CD14-positive monocyte (primary cell): ENCODE results near the gene GMFB. TPM values are rescaled to one million over a fixed set of nuclear protein-coding genes. Genes with fewer than 3 reads are reported as not detected.
A peak's percentile ranks its signal among the peaks of the same experiment; 100 is the strongest.

Experiments
- DNase-seq, 3 donors: peaks; one replicate each; pipeline ENCODE4 v3.0.0-alpha.2; 2011 to 2022
- H2AFZ ChIP-seq: 2 replicates; pipeline ENCODE4 v1.6.0; 2012; ENCODE audit warnings: mild to moderate bottlenecking, low read depth, low read length, inconsistent platforms; ENCODE audit not compliant: insufficient read depth, poor library complexity, severe bottlenecking
- H3K27ac ChIP-seq, 2 donors: 1 replicate in 1 of 2; 2 replicates in 1 of 2; pipeline ENCODE4 v1.5.1; 2012 to 2013; ENCODE audit warnings: low read length in 2 of 2, control low read depth in 1 of 2, inconsistent platforms in 1 of 2, low read depth in 1 of 2, mild to moderate bottlenecking in 1 of 2
- H3K27me3 ChIP-seq, 2 donors: one replicate each; pipeline versions ENCODE4 v1.6.0 to v1.6.1; 2011 to 2013; ENCODE audit warnings: low read length in 2 of 2; ENCODE audit not compliant: control insufficient read depth in 2 of 2, insufficient read depth in 2 of 2
- H3K36me3 ChIP-seq, 2 donors: replicated peaks in 1 of 2; 1 replicate in 1 of 2; 2 replicates in 1 of 2; pipeline versions ENCODE4 v1.5.1 to v1.6.1; 2012 to 2013; ENCODE audit warnings: low read length in 2 of 2, control low read depth in 1 of 2, inconsistent platforms in 1 of 2, mild to moderate bottlenecking in 1 of 2; ENCODE audit not compliant: insufficient read depth in 2 of 2, control insufficient read depth in 1 of 2
- H3K4me1 ChIP-seq, 2 donors: 1 replicate in 1 of 2; 2 replicates in 1 of 2; pipeline versions ENCODE4 v1.5.1 to v1.6.1; 2012 to 2013; ENCODE audit warnings: low read length in 2 of 2, control low read depth in 1 of 2, inconsistent platforms in 1 of 2, mild to moderate bottlenecking in 1 of 2, moderate library complexity in 1 of 2; ENCODE audit not compliant: insufficient read depth in 2 of 2, control insufficient read depth in 1 of 2
- H3K4me2 ChIP-seq: replicated peaks from 2 replicates; pipeline ENCODE3; 2012; ENCODE audit warnings: low read length, moderate library complexity, mild to moderate bottlenecking; ENCODE audit not compliant: poor library complexity, severe bottlenecking; ENCODE audit errors: extremely low read depth
- H3K4me3 ChIP-seq, 3 experiments: fragments of 200-600 bp in 1 of 3; sonication (generic) in 1 of 3; replicated peaks in 1 of 3; 1 replicate in 2 of 3; 2 replicates in 1 of 3; pipeline ENCODE4 v1.5.1; 2011 to 2013; ENCODE audit warnings: low read length in 3 of 3, mild to moderate bottlenecking in 3 of 3, control low read depth in 2 of 3, low read depth in 2 of 3, inconsistent platforms in 1 of 3, moderate library complexity in 1 of 3
- H3K79me2 ChIP-seq: 2 replicates; pipeline ENCODE4 v1.6.0; 2012; ENCODE audit warnings: mild to moderate bottlenecking, control low read depth, inconsistent platforms, low read length, moderate library complexity; ENCODE audit not compliant: insufficient read depth
- H3K9ac ChIP-seq: 2 replicates; pipeline ENCODE4 v1.6.0; 2017; ENCODE audit warnings: low read length, mild to moderate bottlenecking; ENCODE audit not compliant: insufficient read depth, poor library complexity, severe bottlenecking
- H3K9me3 ChIP-seq, 2 donors: replicated peaks in 1 of 2; 1 replicate in 1 of 2; 2 replicates in 1 of 2; pipeline versions ENCODE4 v1.5.1 to v1.6.1; 2012 to 2013; ENCODE audit warnings: low read length in 2 of 2, control low read depth in 1 of 2; ENCODE audit not compliant: control insufficient read depth in 1 of 2, insufficient read depth in 1 of 2
- H4K20me1 ChIP-seq: 2 replicates; pipeline ENCODE4 v1.6.0; 2012; ENCODE audit warnings: mild to moderate bottlenecking, low read length, control low read depth, moderate library complexity; ENCODE audit not compliant: insufficient read depth
- H3K27ac Mint-ChIP-seq, 7 donors: one replicate each; pipeline ENCODE4 v1.8.0; 2020; ENCODE audit warnings: mild to moderate bottlenecking in 7 of 7, mixed read lengths in 7 of 7, moderate library complexity in 6 of 7, inconsistent platforms in 2 of 7
- H3K27me3 Mint-ChIP-seq, 3 donors: one replicate each; pipeline ENCODE4 v1.8.0; 2021 to 2022; ENCODE audit warnings: low read depth in 3 of 3, mild to moderate bottlenecking in 3 of 3, mixed read lengths in 3 of 3, moderate library complexity in 3 of 3, inconsistent platforms in 1 of 3
- H3K36me3 Mint-ChIP-seq, 2 donors: one replicate each; pipeline ENCODE4 v1.8.0; 2020; ENCODE audit warnings: mixed read lengths in 2 of 2, inconsistent platforms in 1 of 2, mild to moderate bottlenecking in 1 of 2
- H3K4me1 Mint-ChIP-seq: one replicate; pipeline ENCODE4 v1.8.0; 2020; ENCODE audit warnings: mild to moderate bottlenecking, mixed read lengths
- H3K4me3 Mint-ChIP-seq, 2 donors: one replicate each; pipeline ENCODE4 v1.8.0; 2020; ENCODE audit warnings: mild to moderate bottlenecking in 2 of 2, mixed read lengths in 2 of 2, moderate library complexity in 1 of 2
- H3K9me3 Mint-ChIP-seq, 7 donors: one replicate each; pipeline ENCODE4 v1.8.0; 2020 to 2022; ENCODE audit warnings: mixed read lengths in 7 of 7, mild to moderate bottlenecking in 6 of 7, moderate library complexity in 6 of 7, inconsistent platforms in 2 of 7
- CTCF ChIP-seq: fragments of 200-600 bp; IDR thresholded peaks from one replicate; pipeline ENCODE4 v1.8.0; 2022; ENCODE audit warnings: antibody characterized with exemption, mild to moderate bottlenecking
- WGBS: methylation state at CpG from one replicate; pipeline ENCODE4 v1.1.5; 2013; ENCODE audit warnings: missing lambda C conversion rate; ENCODE audit not compliant: insufficient coverage; 5-methylcytosine and 5-hydroxymethylcytosine counted together
- intact Hi-C, 2 donors: fragments of 100-400 bp; cut with micrococcal nuclease; formaldehyde crosslinking; loops; one replicate each; pipeline versions ENCODE4 v1.15.0 to v1.15.1; 2023
- polyA plus RNA-seq, 3 donors: library from polyadenylated mRNA; depleted of rRNA in 1 of 3; unstranded in 2 of 3; stranded (reverse) in 1 of 3; fragments of 300-500 nt in 2 of 3; fragments of >200 nt in 1 of 3; fragmentation: Illumina TruSeq in 2 of 3; gene quantifications; 1 replicate in 2 of 3; 2 replicates in 1 of 3; pipeline ENCODE4 v1.2.3, GENCODE V29; 2012 to 2021

GMFB gene
- polyA plus RNA-seq, 3 donors, result 10.8 to 41.1 (median 26.1) TPM

DNA sequence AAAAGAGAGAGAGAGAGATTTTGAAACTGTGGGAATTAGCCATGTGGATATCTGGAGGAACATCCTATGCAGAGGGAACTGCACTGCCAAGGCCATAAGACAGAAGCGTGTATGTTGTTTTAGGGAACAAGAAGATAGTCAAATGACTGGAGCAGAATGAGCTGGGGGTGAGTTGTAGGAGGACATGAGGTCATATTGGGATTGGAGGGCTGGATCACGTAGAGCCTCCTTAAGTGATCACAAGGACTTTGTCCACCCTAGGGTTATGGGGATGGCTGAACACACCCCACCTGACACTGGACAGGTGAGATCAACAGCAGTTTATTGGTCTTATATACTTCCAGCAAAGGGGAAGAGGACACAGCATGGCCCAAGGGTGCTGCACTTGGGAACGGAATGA is 12.7 kb upstream of the GMFB start:
- peaks cover 0 to 6% (median 1%) of the 10 kb centered on the region in 7 donors for H3K9me3 Mint-ChIP-seq
- intact Hi-C loops, result loop anchor here in 1 of 2 donors (5.0 kb wide), 1 partner anchor 59 kb away; the partner anchor contains the start of gene CNIH1
- no peak overlapping the region for H3K4me3 Mint-ChIP-seq
- no peak overlapping the region for H3K4me2 ChIP-seq
- peaks cover 36 to 42% of the 10 kb centered on the region in 2 donors for H3K4me1 ChIP-seq
- no peak overlapping the region for H3K27ac ChIP-seq
- H3K36me3 ChIP-seq, result no peaks in the 10 kb centered on the region
- H4K20me1 ChIP-seq, result no peaks in the 10 kb centered on the region
- H3K36me3 Mint-ChIP-seq, result no peaks in the 10 kb centered on the region
- DNase-seq, result no peak
- H3K9ac ChIP-seq, result no peak overlapping the region
- peaks cover 35% of the 10 kb centered on the region for H3K4me1 Mint-ChIP-seq
- no peak overlapping the region for H3K4me3 ChIP-seq
- peaks cover 0 to 5% (median 3%) of the 10 kb centered on the region in 3 donors for H3K27me3 Mint-ChIP-seq
- no peaks in the 10 kb centered on the region for H3K79me2 ChIP-seq
- TF ChIP-seq CTCF, result no peak
- H2AFZ ChIP-seq, result no peak overlapping the region
- no peaks in the 10 kb centered on the region for H3K9me3 ChIP-seq
- WGBS, result 63% methylated on average over 2 of the region's 3 CpGs
- H3K27me3 ChIP-seq, result no peaks in the 10 kb centered on the region
- peak overlapping the region; percentile 62 to 97 (median 96) for H3K27ac Mint-ChIP-seq

DNA sequence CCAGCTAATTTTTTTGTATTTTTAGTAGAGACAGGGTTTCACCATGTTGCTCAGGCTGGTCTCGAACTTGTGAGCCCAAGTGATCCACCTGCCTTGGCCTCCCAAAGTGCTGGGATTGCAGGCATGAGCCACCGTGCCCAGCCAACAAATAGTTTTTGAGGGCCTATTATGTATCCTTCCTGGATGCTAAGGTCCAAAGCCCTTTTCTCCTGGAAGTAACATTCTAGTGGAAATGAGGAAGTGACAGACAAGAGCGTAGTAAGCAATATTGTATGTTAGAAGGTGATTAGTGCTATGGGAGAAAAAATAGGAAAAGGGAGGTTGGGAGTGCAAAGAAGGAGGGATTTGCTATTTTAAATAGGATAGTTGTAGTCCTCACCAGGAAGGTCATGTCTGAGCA is 12.0 kb upstream of the GMFB start:
- no peaks in the 10 kb centered on the region for H3K36me3 Mint-ChIP-seq
- intact Hi-C loops, result loop anchor here in 1 of 2 donors (5.0 kb wide), 1 partner anchor 58 kb away; the partner anchor contains the start of gene CNIH1
- H3K4me3 ChIP-seq, result no peak overlapping the region

More for the DNA sequence above, 12.0 kb upstream of the GMFB start:
- Histone ChIP-seq H3K4me2 (no peak overlapping the region), H2AFZ (no peak overlapping the region), H3K36me3 (no peaks in the 10 kb centered on the region), H3K9ac (no peak overlapping the region), H3K27me3 (no peaks in the 10 kb centered on the region), H4K20me1 (no peaks in the 10 kb centered on the region), H3K9me3 (no peaks in the 10 kb centered on the region), H3K4me1 (peaks cover 36 to 42% of the 10 kb centered on the region in 2 donors), H3K27ac (no peak overlapping the region), H3K79me2 (no peaks in the 10 kb centered on the region)
- TF ChIP-seq CTCF, result no peak
- 100% methylated on average over 2 of the region's 3 CpGs for WGBS
- DNase-seq, result no peak
- H3K27me3 Mint-ChIP-seq, result peaks cover 0 to 5% (median 2%) of the 10 kb centered on the region in 3 donors
- peaks cover 35% of the 10 kb centered on the region for H3K4me1 Mint-ChIP-seq
- peaks cover 0 to 6% (median 1%) of the 10 kb centered on the region in 7 donors for H3K9me3 Mint-ChIP-seq
- H3K27ac Mint-ChIP-seq, result peak overlapping the region in 2 of 7 donors; percentile 68 to 76
- no peak overlapping the region for H3K4me3 Mint-ChIP-seq
